Coronary artery (tissue), 2 donors: ENCODE results near the gene TINAG.

ENCODE experiments used
- DNase-seq: peaks from one replicate; pipeline ENCODE4 v3.0.0-alpha.2; 2017; ENCODE audit warnings: low spot score
- H3K27ac ChIP-seq, 2 donors: fragments of 200-600 bp; sonication (generic); one replicate each; pipeline ENCODE4 v1.5.1; 2016 to 2019
- H3K4me3 ChIP-seq: fragments of 200-600 bp; sonication (generic); 2 replicates; pipeline ENCODE4 v1.5.1; 2016; ENCODE audit warnings: mild to moderate bottlenecking, moderate library complexity
- CTCF ChIP-seq: fragments of 200-600 bp; sonication (generic); IDR thresholded peaks from one replicate; pipeline ENCODE4 v1.5.1; 2019; ENCODE audit warnings: antibody characterized with exemption

TINAG gene

GRCh38 chr6:54267798-54268197 is 40.4 kb upstream of the TINAG start:
- no peak for DNase-seq
- Histone ChIP-seq H3K4me3 (no peak overlapping the region), H3K27ac (no peak overlapping the region)
- no peak for TF ChIP-seq CTCF

GRCh38 chr6:54273214-54273820 is 34.9 kb upstream of the TINAG start:
- DNase-seq, result no peak
- no peak overlapping the region for H3K4me3 ChIP-seq
- H3K27ac ChIP-seq, result no peak overlapping the region
- TF ChIP-seq CTCF, result no peak

DNA sequence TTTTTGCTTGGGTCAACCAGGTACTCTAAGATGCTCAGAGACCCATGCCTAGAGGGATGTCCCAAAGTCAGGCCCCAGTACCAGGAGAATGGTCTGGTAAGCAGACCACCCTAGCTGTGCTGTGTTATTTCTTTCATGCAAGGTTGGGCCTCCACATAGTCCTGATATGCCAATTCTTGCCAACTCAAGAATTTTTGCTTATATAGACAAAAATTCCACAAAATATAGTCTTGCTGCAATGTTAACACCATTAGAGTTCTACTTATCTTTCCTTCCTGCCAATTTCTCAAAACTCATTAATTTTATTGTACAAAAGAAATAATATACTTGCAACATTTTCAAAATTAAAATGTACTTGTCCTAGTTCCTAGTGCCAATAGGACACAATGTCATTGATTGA is 33.9 kb upstream of the TINAG start:
- H3K4me3 ChIP-seq, result no peak overlapping the region
- no peak for DNase-seq
- TF ChIP-seq CTCF, result no peak
- H3K27ac ChIP-seq, result no peak overlapping the region

- no peak for DNase-seq
- Histone ChIP-seq H3K27ac (no peak overlapping the region), H3K4me3 (no peak overlapping the region)
- TF ChIP-seq CTCF, result no peak
Observed at GRCh38 chr6:54282186-54282585, 26.1 kb upstream of the TINAG start.

DNA sequence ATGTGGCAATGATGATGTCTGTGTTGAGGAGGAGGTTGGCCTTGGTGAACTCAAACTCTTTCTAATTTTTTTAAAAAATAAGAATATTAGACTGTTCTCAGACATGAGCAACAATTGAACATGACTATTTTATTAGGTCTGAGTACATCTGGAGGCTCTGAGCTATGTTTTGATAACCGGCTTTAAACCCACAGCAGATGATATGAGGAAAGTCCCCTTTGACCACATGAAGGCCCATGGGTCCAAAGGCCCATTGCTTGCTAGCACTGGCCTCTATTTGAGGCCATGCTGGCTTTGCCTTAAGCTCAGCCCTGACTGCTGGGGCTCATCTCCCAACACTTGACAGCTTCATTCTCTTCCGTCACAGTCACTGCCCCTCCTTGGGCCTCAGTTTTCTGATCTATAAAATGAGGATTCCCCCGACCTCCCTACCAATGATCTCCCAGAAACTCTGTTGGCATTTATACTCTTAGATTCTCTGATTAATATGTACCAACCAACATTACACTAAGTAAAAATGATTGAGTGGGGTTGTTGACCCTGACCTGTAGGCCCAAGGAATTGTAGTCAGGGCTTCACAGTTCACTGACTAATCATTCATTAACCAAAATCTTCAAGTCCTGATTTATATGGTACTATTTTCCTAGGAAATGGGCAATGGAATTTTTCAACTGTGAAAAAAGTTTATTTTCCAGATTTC is 23.9 kb upstream of the TINAG start:
- TF ChIP-seq CTCF, result no peak
- Histone ChIP-seq H3K27ac (no peak overlapping the region), H3K4me3 (no peak overlapping the region)
- DNase-seq, result no peak

GRCh38 chr6:54285595-54285994 is 22.6 kb upstream of the TINAG start:
- DNase-seq, result no peak
- no peak overlapping the region for H3K4me3 ChIP-seq
- no peak for TF ChIP-seq CTCF
- no peak overlapping the region for H3K27ac ChIP-seq

- DNase-seq, result no peak
- TF ChIP-seq CTCF, result no peak
- Histone ChIP-seq H3K4me3 (no peak overlapping the region), H3K27ac (no peak overlapping the region)
Observed at GRCh38 chr6:54286141-54286540, 22.1 kb upstream of the TINAG start.
